Fibroblast of skin of right biceps (primary cell): Measurements from ENCODE around the gene MGAT4D.
"Not testable (repeated sequence)": the region's sequence is repeated elsewhere in the genome, so short reads cannot be mapped to it uniquely, and the experiment has no call there.

Source experiments
- DNase-seq: peaks from one replicate; pipeline ENCODE4 v3.0.0-alpha.2; 2013

Gene MGAT4D

GRCh38 chr4:140497747-140498636 is at the start of gene MGAT4D:
Gene MGAT4D (minus strand): TSS chr4:140498293. CDS start chr4:140498222, 71 bp downstream.
- DNase-seq, result no peak

GRCh38 chr4:140533951-140534480 is 35.9 kb upstream of the MGAT4D start:
- DNase-seq, result peak; percentile 74

- no peak for DNase-seq
Measured at GRCh38 chr4:140529434-140529833, 31.3 kb upstream of the MGAT4D start.

GRCh38 chr4:140523857-140524742 is 26.0 kb upstream of the MGAT4D start, which contains the start of gene ELMOD2:
Gene ELMOD2 (plus strand): TSS chr4:140524168. CDS start chr4:140525429, 1,261 bp downstream.
- DNase-seq, result peak; percentile 98

- DNase-seq, result no peak
Measured at GRCh38 chr4:140523370-140523856, 25.3 kb upstream of the MGAT4D start.

- no peak for DNase-seq
Measured at GRCh38 chr4:140515423-140515822, 17.3 kb upstream of the MGAT4D start.

GRCh38 chr4:140513765-140514164 is 15.7 kb upstream of the MGAT4D start:
- not testable (repeated sequence) for DNase-seq

GRCh38 chr4:140504261-140504660 is 6.2 kb upstream of the MGAT4D start:
- DNase-seq, result no peak

GRCh38 chr4:140499391-140499790 is 1.3 kb upstream of the MGAT4D start:
- DNase-seq, result no peak

- no peak for DNase-seq
Measured at GRCh38 chr4:140497405-140497746, 717 bp downstream of the MGAT4D start.

GRCh38 chr4:140485939-140486338 is 12.2 kb downstream of the MGAT4D start:
- no peak for DNase-seq

- no peak for DNase-seq
Measured at GRCh38 chr4:140483445-140483844, 14.6 kb downstream of the MGAT4D start.

GRCh38 chr4:140472156-140472555 is 25.9 kb downstream of the MGAT4D start:
- no peak for DNase-seq

GRCh38 chr4:140469791-140470733 is 28.0 kb downstream of the MGAT4D start:
- no peak for DNase-seq

- no peak for DNase-seq
Measured at GRCh38 chr4:140466146-140466545, 31.9 kb downstream of the MGAT4D start.

GRCh38 chr4:140463614-140464013 is 34.5 kb downstream of the MGAT4D start:
- no peak for DNase-seq

- DNase-seq, result no peak
Measured at GRCh38 chr4:140463182-140463581, 34.9 kb downstream of the MGAT4D start.

GRCh38 chr4:140450352-140450751 is 47.7 kb downstream of the MGAT4D start:
- no peak for DNase-seq

- DNase-seq, result no peak
Measured at GRCh38 chr4:140448830-140449229, 49.3 kb downstream of the MGAT4D start.

GRCh38 chr4:140448162-140448561 is 49.9 kb downstream of the MGAT4D start:
- no peak for DNase-seq

- not testable (repeated sequence) for DNase-seq
Measured at GRCh38 chr4:140444347-140444746, 53.7 kb downstream of the MGAT4D start.

- no peak for DNase-seq
Measured at GRCh38 chr4:140439644-140440142, 58.4 kb downstream of the MGAT4D start.
